Fibroblast of skin of right biceps (primary cell): ENCODE measurements around the gene FASN.

ENCODE experiments used
- DNase-seq: peaks from one replicate; pipeline ENCODE4 v3.0.0-alpha.2; 2013

Gene FASN

DNA sequence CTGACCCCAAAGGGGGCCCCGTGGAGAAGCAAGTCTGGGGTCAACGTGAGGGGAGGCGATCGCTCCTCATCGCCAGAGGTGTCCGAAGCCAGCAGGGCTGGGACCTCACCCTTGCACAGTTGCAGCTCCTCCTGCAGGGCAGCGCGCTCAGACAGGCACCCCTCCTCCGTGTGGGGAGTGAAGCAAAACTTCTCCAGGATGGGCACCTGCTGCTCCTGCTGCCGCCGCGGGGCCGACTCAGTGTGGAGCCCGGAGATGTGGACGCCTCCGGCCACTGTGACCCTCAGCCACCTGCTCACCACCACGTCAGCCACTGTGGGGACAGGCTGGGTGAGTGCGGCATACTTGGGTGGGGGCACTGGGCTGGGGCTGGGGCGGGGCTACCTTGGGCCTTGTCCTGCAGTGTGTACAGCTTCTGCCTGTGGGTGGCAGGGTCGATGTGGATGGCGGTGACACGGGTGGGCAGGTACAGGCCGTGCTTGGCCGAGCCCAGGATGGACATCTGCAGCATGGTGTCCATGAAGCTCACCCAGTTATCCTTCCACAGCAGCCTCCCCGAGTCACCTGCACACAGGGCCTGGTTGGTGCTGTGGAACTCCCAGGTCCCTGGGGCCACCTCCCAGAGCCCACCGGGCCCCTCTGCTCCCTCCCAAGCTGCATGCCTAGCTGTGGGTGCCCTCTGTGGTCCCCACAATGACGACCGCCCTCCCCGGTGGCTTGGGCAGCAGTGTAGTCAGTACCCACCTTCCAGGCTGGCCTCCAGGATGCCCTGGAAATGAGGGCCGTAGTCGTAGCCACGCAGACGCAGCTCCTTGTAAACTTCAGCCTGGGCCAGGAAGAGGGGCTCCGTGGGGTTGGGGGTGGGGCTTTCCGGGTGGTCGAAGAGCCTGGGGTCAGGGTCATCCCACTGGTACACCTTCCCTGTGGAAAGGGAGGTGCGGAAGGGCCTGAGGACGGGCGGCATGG lies 10.8 kb downstream of the FASN start:
- DNase-seq: no peak

DNA sequence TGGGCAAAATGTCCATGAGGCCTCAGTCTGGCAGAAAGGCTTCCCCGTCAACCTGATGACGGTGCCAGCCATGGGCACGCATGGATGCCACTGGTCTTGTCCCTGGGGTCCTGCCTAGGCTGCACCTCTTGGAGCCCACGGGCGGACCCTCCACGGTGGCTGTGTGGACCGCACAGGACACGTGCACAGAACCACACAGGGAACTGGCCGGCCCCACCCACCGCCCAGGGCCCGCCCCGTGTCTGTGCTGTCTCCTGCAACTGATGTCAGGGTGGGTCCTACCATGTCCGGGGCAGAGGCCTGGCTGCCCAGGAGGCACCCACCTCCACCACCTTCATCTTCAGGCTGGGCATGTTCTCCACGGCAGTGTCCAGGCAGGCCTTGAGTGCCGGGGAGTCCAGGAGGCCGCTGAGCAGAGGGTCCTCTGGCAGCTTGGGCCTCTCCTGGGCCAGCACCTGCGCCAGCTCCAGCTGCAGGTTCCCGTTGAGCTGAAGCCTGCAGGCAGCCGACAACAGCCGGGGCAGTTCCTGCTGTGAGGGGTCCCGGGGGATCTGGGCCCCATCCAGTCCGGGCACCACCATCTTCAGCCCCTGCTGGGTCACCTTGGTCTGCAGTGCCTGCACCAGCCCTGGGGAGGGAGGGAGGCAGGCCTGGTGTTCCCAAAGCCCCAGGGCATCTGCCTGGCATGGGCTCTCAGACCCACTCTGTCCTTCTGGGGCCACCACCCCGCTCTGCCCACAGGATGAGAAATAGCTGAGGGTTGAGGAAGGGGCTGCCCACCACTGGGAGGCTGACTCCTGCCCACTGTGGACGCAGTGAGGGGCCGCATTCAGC lies 11.9 kb downstream of the FASN start:
- DNase-seq: no peak

DNA sequence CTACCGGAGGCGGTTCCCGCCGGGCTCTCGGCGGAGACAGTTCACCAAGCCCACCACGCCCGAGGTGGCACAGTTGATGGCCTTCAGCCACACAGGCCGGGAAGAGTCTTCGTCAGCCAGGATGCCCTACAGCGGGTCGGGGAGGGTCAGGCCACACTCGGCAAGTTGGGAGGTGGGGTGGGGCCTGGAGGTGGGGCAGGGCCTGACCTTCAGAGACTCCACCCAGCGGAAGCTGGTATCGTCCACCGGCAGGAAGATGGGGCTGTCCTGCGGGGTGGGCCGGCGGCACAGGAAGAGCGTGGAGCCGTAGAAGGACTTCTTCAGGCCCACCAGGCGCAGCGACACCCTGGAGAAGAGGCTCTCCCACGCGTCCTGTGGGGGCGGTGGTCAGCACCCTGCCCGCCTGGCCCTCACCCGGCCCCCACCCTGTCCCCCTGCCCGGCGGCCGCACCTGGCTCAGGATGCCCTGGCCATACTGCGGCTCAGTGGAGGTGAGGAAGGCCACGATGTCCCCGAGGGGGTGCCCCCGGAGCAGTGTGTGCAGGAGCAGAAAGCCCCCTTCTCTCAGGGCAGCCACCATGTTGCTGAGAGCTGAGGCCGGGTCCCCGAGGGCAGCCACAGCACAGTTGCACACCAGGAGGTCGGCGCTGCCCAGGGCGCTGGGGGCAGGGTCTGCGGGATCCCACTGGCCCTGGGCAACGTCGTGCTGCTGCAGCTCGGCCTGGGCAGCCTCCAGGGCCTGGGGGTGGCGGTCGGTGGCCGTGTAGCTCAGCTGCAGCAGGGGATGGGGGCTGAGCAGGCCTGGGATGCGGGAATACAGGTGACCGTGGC lies 12.8 kb downstream of the FASN start:
- DNase-seq: no peak

DNA sequence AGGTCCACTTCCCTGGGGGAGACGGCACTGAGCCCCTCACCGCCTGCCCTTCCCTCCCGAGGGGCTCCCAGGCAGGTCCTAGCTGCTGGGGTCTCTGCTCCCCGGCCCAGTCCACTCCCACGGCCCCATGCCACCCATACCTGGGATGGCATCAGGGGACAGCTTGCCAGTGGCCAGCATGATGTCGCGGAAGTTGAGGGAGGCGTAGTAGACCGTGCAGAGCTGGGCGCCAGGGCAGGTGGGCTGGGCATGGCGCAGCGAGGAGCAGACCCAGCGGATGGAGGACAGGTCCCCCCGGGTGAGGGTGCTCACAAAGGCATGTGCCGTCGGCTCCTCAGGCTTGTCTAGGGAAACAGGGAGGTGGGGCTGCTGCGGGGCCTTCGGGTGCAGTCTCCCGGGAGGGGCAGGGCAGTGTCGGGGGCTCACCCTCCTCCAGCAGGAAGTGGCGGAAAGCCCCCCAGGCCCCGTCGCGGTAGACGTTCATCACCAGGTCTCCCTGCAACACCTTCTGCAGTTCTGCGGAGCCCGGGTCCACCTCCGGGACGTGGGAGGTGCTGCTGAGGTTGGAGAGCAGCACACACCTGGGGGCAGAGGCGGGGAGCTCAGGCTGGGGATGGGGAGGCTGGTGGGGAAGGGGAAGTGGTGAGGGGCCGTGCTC lies 13.5 kb downstream of the FASN start:
- no peak for DNase-seq

DNA sequence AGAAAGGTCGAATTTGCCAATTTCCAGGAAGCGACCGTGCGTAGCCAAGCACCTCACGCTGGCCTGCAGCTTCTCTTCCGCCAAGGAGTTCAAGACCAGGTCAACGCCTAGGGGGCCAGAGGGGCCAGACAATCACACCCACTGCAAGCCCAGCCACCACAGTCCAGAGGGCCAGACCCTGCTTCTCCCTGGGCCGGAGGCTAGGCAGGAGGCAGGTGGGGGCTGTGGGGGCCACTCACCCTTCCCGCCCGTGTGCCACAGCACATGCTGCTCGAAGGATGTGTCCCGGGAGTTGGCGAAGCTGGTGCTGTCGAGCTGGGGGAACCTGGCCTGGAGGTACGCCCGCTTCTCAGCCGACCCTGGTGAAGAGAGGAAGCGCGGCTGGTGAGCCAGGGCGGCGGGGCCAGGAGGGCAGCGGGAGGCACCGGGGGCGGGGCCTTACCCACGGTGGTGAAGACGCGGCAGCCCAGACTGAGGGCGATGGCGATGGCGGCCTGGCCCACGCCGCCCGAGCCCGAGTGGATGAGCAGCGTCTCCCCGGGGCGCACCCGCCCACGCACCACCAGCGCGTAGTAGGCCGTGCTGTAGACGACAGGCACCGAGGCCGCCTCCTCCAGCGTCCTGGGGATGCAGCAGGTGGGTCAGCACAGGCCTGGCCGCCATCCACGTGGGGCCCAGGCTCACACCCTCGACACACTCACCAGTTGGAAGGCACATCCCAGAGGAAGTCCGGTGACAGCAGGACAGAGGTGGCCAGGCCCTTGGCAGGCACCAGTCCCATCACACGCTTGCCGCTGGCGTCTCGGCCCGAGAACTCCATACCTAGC lies 14.3 kb downstream of the FASN start:
- no peak for DNase-seq

DNA sequence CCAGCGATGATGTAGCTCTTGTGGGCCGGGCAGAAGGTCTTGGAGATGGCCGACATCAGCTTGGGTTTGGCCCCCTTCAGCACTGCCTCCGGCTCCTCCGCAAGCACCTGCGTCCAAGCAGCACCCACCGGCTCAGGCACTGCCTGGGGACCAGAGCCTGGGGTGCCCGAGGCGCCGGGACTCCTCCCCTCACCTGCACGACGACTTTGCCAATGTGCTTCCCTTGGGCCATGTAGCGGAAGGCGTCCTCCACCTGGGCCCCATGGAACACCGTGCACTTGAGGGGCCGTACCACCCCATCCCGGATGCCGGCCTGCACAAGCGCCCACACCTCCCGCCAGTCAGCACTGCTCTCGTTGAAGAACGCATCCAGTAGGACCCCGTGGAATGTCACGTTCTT lies 15.0 kb downstream of the FASN start:
- no peak for DNase-seq

DNA sequence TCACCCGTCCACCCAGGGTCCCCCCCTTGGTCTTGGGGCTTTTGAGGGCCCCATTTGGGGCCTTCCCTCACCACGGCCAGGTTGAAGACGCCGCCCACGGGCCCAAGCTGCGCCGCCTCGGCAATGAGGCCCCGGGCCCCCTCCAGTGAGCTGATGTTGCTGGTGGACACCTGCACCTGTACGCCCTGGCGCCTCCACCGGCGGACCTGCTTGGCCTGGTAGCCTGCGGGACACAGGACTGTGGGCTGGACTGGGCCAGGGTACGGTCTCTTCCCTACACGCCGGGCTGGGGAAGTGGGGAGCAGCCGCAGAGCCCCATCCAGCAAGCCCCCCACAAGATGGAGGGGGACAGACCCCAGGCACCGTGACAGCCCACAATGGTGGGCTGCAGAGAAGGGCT lies 15.6 kb downstream of the FASN start:
- no peak for DNase-seq

DNA sequence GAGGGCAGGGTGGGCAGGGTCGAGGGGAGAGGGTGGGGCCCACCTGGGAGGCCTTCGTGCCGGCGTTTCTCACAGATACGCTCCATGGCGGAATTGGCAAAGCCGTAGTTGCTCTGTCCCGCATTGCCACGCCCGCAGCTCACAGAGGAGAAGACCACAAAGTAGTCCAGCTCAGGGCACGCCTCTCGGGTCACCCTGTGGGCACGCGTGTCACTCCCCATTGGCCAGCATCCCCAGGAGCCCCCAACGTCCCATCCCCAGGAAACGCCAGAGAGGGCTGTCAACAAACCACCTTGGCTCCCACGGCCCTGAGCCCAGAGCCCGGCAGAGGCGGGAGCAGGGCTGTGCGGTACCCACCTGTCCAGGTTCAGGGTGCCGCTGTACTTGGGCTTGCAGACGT lies 16.1 kb downstream of the FASN start:
- no peak for DNase-seq

DNA sequence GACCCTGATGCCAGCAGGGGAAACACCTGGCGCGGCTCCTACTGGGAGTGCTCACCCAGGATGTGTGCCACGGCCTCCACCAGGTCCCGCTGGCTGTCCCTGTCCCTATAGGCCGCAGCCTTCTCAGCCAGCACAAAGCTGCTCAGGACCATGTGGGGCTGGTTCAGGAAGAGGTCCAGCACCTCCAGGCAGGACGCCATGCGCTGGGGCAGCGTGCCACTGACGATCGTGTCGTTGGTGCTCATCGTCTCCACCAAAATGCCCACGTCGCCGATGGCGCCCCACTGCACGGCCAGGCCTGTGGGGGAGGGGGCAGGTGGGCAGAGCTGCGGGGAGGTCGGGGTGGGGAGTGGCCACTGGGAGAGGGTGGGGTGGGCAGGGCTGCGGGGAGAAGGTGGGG lies 16.5 kb downstream of the FASN start:
- DNase-seq: no peak

DNA sequence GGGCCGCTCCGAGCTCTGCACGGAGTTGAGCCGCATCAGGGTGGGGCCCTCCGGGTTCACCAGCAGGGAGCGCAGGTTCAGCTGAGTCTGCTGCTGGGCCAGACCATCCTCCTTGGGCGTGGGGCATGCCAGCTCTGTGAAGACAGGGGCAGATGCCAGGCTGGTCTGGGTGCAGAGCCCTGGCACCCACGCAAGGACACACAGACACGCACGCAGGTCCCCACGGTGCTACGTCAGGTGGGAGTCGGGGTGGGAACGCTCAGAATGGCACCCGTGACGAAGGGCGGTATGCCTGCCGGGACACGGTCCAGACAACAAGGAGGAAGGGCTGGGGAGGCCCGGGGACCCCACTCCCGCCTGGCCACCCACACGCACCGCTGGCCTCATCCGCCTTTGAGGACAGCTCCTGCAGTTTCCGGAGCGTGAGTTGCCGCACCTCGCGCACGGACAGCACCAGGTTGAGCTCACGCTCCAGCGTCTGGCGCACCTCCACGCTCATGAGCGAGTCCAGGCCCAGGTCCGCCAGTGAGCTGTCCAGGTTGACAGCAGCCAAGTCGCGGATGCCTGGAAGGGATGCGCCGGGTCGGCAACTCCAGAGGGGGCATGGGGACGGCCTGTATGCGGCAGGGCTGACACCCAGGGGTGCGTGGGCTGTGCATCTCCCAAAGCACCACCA lies 17.1 kb downstream of the FASN start:
- DNase-seq: no peak

DNA sequence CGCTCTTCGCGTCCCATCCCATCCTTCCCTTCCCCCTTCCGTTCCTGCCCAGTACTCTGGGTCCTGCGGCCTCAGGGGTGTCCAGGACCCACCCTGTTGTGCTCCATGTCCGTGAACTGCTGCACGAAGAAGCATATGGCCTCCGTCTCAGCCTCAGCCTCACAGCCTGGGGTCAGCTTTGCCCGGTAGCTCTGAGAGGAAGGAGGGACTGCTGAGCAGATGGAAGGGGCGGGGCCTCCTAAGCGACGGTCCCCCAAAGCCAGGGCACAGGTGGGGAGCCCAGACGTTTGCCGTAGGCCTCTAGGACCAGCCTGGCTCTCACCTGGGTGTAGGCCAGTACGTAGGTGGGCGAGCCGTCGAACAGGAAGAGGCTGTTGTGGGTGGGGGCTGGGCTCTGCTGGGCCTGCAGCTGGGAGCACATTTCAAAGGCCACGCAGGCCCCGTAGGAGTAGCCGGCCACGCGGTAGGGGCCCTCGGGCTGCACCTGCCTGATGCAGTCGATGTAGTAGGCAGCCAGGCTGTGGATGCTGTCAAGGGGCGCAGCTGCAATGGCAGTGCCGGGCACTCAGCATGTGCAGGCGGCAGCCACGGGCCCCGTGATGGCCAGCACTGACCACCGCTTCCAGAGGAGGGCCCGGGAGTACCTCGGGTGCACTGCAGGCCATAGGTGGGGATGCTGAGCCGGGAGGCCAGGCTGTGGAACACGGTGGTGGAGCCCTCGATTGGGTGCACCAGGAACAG lies 17.8 kb downstream of the FASN start:
- DNase-seq: no peak

DNA sequence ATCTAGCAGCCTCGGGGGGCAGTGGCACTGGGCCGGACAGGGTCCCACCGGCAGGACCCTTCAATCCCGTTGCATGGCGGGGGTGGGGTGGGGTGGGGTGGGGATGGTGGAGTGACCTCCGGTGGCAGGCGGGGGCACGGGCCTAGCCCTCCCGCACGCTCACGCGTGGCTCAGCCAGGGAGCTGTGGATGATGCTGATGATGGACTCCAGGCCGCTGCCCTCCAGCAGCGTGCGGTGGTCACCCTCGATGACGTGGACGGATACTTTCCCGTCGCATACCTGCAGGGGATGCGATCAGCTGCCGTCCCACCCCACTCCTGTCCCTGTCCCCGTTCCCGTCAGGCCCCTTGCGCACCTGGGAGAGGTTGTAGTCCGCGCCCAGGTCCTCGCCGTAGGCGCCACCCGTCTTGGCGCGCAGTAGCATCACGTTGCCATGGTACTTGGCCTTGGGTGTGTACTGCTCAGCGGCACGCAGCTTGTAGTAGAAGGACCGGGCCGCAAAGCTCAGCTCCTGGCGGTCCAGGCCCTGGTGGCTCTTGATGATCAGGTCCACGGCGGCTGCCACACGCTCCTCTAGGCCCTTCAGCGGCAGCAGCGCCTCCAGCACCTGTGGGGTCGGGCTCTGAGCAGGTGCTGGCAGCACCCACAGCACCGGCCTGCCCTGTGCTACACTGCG lies 18.9 kb downstream of the FASN start:
- DNase-seq: no peak

DNA sequence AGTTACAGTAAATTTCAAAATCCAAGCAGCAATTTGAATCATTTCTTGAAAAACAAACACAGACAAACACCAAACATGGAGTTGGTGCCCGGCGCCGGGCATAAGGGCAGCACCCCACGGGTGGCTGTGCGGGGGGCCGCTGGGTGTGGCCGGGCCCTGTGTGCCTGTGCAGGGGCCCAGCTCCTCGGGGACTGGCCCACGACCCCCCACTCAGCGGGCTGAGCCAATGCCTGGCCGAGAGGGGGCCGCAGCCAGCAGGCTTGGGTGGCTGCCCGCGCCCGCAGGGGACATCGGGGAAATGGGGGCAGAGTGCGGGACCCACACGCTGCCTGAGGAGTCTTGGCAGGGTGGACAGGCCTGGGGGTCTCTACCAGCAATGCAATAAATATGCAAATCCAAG lies 19.6 kb downstream of the FASN start:
- no peak for DNase-seq

DNA sequence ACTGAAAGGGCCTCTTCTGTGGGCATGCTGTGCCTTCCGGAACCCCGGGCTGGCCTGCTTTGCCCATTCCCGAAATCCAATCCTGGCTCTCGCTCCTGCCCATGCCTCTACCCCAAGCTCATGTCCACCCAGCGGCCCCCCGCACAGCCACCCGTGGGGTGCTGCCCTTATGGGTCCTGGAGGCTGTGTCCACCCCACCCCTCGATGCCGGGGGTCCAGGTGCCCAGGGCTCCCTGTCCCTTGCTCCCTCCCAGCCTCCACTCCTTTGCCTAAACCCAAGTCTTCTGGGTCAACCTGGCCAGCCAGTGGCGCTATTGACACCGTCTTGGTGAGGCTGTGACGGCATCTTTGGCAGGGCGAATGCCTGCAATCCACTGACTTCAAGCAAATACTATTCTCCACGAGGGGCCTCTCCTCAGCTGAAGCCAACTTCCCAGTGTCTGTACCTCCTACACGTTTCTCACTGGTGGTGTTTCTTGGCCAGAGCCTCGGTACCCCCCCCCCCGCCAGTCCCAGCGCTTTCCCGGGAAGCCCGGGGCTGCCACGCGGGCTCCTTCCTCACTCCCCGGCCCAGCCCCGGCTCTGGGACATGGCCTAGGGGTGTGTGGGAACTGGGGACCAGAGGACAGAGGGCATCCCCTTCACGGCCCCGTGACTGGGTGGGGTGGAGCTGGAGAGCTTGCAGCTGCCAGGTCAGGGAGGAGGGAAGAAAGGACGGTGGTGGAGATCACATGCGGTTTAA lies 20.2 kb downstream of the FASN start:
- no peak for DNase-seq

DNA sequence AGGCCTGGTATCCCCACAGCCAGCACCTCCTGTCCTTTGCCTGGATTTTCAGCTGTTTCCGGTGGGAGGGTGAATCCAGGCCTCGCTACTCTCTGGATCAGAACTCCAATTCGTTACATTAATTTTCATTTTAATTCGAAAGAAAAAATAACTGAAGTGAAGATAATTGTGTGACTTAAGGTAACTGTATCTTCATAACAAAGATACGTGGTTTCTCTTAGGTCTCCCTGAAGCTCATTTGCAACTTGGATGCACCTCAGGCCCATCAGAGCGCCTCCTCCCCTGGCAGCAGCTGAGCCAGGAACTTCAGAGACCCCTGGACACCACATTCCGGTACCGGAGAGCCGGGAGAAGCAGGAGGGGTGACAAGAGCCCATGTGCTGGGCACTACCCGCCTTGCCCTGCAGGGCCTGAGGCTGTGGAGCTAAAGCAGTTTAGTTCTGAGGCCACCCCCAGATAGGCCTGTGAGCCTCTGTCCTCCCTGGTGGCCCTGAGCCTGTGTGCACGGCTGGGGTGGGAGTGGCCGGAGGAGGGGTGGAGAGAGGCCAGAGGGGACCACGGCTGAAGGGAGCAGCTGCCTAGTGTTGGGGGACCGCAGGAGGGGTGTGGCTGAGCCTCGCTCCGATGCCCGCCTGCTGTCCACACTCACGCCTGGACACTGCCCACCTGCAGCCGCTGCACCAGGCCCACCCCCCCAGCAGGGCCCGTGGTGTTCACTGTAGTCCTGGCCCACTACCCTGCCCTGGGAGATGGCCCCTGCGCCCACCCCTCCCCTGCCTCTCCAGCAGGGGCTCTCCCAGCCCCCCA lies 21.0 kb downstream of the FASN start:
- DNase-seq: no peak

DNA sequence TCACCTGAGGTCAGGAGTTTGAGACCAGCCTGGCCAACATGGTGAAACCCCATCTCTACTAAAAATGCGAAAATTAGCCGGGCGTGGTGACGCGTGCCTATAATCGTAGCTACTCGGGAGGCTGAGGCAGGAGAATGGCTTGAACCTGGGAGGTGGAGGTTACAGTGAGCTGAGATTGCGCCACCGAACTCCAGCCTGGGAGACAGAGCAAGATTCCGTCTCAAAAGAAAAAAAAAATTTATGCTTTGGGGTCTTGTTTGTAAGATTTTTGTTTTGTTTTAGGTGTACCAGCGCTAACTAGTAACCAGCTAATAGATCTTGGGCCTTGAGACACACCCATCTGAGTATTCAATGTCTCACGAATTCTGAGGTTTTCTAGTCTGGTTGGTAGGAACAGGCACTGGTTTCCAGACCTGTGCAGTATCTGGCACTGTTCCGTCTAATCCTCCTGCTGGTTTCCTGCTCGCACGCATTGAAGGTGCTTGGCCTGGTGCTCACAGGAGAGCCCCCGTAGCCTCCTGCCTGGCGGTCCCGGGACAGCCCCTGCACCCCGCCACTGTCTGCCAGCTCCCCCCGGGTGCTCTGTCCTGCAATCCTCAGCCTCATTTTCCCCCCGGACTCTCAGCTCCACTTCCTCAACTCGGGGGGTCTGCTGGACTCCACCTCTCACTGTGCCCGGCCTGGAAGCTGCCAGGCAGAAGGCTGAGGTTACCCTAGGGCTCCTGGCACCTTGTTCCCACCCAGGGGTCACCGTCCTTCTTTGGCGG lies 21.8 kb downstream of the FASN start:
- DNase-seq: no peak

DNA sequence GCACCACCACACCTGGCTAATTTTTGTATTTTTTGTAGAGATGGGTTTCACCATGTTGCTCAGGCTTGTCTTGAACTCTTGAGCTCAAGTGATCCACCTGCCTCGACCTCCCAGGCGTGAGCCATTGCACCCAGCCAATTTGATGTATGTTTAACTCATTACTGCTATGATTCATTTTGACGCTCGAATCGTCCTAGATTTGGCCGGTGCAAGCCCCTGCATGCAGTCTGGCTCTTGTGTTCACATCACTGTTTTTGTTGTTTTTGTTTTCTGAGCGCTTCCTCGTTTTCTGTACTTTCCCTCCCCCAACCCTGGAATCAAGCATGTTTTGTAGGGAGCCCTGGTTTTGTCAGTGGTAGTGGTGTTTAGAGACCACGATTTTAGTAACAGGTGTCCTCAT lies 24.6 kb downstream of the FASN start:
- no peak for DNase-seq
